CD4-positive, alpha-beta memory T cell (primary cell): Measurements from ENCODE around the gene SOX6. TPM values are rescaled to one million over a fixed set of nuclear protein-coding genes. Genes with fewer than 3 reads are reported as not detected.

Experiments
- CTCF ChIA-PET: fragments of 350-600 bp; sonication (Branson Sonifier 250); formaldehyde crosslinking; loops from one replicate; lab custom pipeline; 2021; ENCODE audit warnings: inconsistent platforms; ENCODE audit not compliant: partially characterized antibody; lab: Charles Lee
- POLR2A ChIA-PET: fragments of 350-600 bp; sonication (Branson Sonifier 250); formaldehyde crosslinking; loops from one replicate; lab custom pipeline; 2021; ENCODE audit not compliant: partially characterized antibody; lab: Charles Lee
- DNase-seq, 5 donors: peaks; one replicate each; pipeline versions ENCODE4 v3.0.0 to v3.0.0-alpha.2; 2020 to 2022; ENCODE audit warnings: mixed read lengths in 1 of 5
- H3K27ac ChIP-seq: one replicate; pipeline ENCODE4 v1.7.0; 2013; ENCODE audit warnings: low read depth, low read length
- H3K27me3 ChIP-seq: 2 replicates; pipeline ENCODE4 v1.7.0; 2013; ENCODE audit warnings: mild to moderate bottlenecking, low read length, moderate library complexity; ENCODE audit not compliant: insufficient read depth
- H3K36me3 ChIP-seq: 2 replicates; pipeline ENCODE4 v1.7.0; 2013; ENCODE audit warnings: mild to moderate bottlenecking, low read length, moderate library complexity; ENCODE audit not compliant: insufficient read depth
- H3K4me1 ChIP-seq: 2 replicates; pipeline ENCODE4 v1.7.0; 2013; ENCODE audit warnings: mild to moderate bottlenecking, low read length, moderate library complexity; ENCODE audit not compliant: insufficient read depth
- H3K4me3 ChIP-seq, 2 donors: one replicate each; pipeline ENCODE4 v1.7.0; 2013; ENCODE audit warnings: low read length in 2 of 2, mild to moderate bottlenecking in 1 of 2
- H3K9me3 ChIP-seq, 2 donors: one replicate each; pipeline ENCODE4 v1.7.0; 2013; ENCODE audit warnings: low read length in 2 of 2, control low read depth in 1 of 2; ENCODE audit not compliant: control insufficient read depth in 1 of 2
- H3K27ac Mint-ChIP-seq, 7 donors: one replicate each; pipeline ENCODE4 v1.8.0; 2020 to 2021; ENCODE audit warnings: mixed read lengths in 7 of 7, mild to moderate bottlenecking in 6 of 7, inconsistent platforms in 3 of 7, moderate library complexity in 3 of 7
- H3K27me3 Mint-ChIP-seq, 2 donors: one replicate each; pipeline ENCODE4 v1.8.0; 2020 to 2021; ENCODE audit warnings: mixed read lengths in 2 of 2
- H3K36me3 Mint-ChIP-seq, 2 donors: one replicate each; pipeline ENCODE4 v1.8.0; 2020 to 2021; ENCODE audit warnings: mixed read lengths in 2 of 2, inconsistent platforms in 1 of 2, mild to moderate bottlenecking in 1 of 2
- H3K4me1 Mint-ChIP-seq, 4 donors: one replicate each; pipeline ENCODE4 v1.8.0; 2020 to 2021; ENCODE audit warnings: mixed read lengths in 4 of 4, mild to moderate bottlenecking in 1 of 4
- H3K4me3 Mint-ChIP-seq, 8 donors: one replicate each; pipeline ENCODE4 v1.8.0; 2020 to 2021; ENCODE audit warnings: mixed read lengths in 8 of 8, mild to moderate bottlenecking in 7 of 8, moderate library complexity in 6 of 8, inconsistent platforms in 3 of 8
- H3K9me3 Mint-ChIP-seq, 8 donors: one replicate each; pipeline ENCODE4 v1.8.0; 2020 to 2021; ENCODE audit warnings: mixed read lengths in 8 of 8, mild to moderate bottlenecking in 5 of 8, inconsistent platforms in 3 of 8, moderate library complexity in 1 of 8
- intact Hi-C: fragments of 100-400 bp; cut with micrococcal nuclease; formaldehyde crosslinking; loops from one replicate; pipeline ENCODE4 v1.15.1; 2023
- polyA plus RNA-seq, 2 donors: library from polyadenylated mRNA; unstranded; fragments of 300-500 nt; fragmentation: Illumina TruSeq; gene quantifications; one replicate each; pipeline ENCODE4 v1.2.3, GENCODE V29; 2021
- total RNA-seq, 2 experiments: library from RNA; stranded (reverse); gene quantifications; one replicate each; pipeline ENCODE4 v1.2.3, GENCODE V29; 2021

The SOX6 gene
- total and polyA plus RNA-seq, 4 experiments from 2014 or later: not detected

DNA sequence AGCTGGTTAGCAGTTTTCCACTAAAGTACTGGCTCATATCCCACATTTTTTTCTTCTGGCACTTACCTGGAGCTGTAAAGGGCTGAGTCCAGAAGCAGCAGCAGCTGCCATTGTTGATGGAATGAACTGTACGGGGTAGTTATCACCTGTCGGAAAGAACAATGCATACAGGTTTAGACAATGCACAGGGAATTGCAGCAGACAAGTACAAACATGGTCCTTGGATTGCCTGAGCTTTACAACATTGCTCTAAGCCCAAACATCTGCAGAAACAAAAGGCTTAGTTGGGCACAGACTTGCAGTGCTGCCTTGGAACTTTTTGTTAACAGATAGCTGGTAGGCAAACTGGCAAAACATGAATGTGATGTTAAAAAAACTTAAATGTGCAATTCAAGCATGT lies 258.8 kb downstream of the SOX6 start:
- no peak overlapping the region for H3K4me3 Mint-ChIP-seq
- ChIA-PET POLR2A (no interaction called here), CTCF (no interaction called here)
- Histone ChIP-seq H3K36me3 (no peaks in the 10 kb centered on the region), H3K27me3 (no peaks in the 10 kb centered on the region), H3K4me1 (no peaks in the 10 kb centered on the region), H3K4me3 (no peak overlapping the region), H3K27ac (no peak overlapping the region), H3K9me3 (no peaks in the 10 kb centered on the region)
- no peaks in the 10 kb centered on the region for H3K27me3 Mint-ChIP-seq
- H3K27ac Mint-ChIP-seq: no peak overlapping the region
- DNase-seq: no peak
- H3K9me3 Mint-ChIP-seq: peaks cover 0 to 5% (median 3%) of the 10 kb centered on the region in 8 donors
- intact Hi-C loops: no loop called here
- H3K4me1 Mint-ChIP-seq: no peaks in the 10 kb centered on the region
- H3K36me3 Mint-ChIP-seq: no peaks in the 10 kb centered on the region

DNA sequence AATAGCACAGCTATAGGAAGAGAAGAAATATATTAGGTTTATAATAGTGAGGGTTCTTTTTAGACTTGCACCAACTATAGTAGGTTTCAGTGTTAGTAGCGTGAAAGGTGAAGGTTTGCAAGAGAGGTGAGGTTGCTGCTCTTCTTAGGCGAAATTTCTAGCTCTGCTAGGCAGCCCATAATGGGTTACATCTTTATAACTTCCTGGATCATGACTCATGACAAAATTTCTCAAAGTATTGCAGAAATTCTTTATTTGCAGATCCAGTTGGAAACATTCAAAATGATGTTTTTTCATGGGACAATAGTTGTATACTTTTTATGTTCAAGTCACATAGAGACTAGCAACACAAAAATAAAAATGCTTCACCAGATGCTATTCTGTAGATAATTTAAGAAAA lies 260.0 kb downstream of the SOX6 start:
- no peaks in the 10 kb centered on the region for H3K27me3 Mint-ChIP-seq
- Histone ChIP-seq H3K9me3 (no peaks in the 10 kb centered on the region), H3K4me3 (no peak overlapping the region), H3K4me1 (no peaks in the 10 kb centered on the region), H3K27ac (no peak overlapping the region), H3K36me3 (no peaks in the 10 kb centered on the region), H3K27me3 (no peaks in the 10 kb centered on the region)
- POLR2A ChIA-PET: no interaction called here
- H3K4me1 Mint-ChIP-seq: no peaks in the 10 kb centered on the region
- DNase-seq: no peak
- CTCF ChIA-PET: no interaction called here
- H3K4me3 Mint-ChIP-seq: no peak overlapping the region
- no peak overlapping the region for H3K27ac Mint-ChIP-seq
- intact Hi-C loops: no loop called here
- H3K36me3 Mint-ChIP-seq: no peaks in the 10 kb centered on the region
- peaks cover 0 to 5% (median 2%) of the 10 kb centered on the region in 8 donors for H3K9me3 Mint-ChIP-seq

DNA sequence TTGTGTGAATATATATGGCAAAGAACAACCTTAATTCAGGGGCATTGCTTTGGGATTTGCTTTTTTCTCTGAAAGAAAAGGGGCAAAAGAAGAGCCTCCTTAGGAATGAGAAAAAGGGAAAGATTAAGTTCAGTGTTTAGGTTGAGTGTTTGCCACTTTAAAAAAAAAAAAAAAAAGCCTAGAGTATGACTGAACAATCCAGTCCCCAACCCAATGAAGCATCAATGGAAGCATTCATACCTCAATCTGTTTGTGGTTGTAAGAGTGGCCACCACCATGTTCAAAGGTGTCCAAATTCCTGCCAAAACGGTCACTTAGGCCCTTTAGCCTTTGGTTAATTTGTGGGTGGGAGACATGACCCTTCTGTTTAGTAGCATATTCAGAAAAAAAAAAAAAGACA lies 260.6 kb downstream of the SOX6 start:
- Histone ChIP-seq H3K4me3 (no peak overlapping the region), H3K27ac (no peak overlapping the region), H3K27me3 (no peaks in the 10 kb centered on the region), H3K4me1 (no peaks in the 10 kb centered on the region), H3K9me3 (no peaks in the 10 kb centered on the region), H3K36me3 (no peaks in the 10 kb centered on the region)
- DNase-seq: no peak
- H3K27ac Mint-ChIP-seq: no peak overlapping the region
- intact Hi-C loops: no loop called here
- H3K4me3 Mint-ChIP-seq: no peak overlapping the region
- no peaks in the 10 kb centered on the region for H3K36me3 Mint-ChIP-seq
- peaks cover 0 to 5% (median 1%) of the 10 kb centered on the region in 8 donors for H3K9me3 Mint-ChIP-seq
- ChIA-PET CTCF (no interaction called here), POLR2A (no interaction called here)
- H3K4me1 Mint-ChIP-seq: no peaks in the 10 kb centered on the region
- H3K27me3 Mint-ChIP-seq: no peaks in the 10 kb centered on the region

DNA sequence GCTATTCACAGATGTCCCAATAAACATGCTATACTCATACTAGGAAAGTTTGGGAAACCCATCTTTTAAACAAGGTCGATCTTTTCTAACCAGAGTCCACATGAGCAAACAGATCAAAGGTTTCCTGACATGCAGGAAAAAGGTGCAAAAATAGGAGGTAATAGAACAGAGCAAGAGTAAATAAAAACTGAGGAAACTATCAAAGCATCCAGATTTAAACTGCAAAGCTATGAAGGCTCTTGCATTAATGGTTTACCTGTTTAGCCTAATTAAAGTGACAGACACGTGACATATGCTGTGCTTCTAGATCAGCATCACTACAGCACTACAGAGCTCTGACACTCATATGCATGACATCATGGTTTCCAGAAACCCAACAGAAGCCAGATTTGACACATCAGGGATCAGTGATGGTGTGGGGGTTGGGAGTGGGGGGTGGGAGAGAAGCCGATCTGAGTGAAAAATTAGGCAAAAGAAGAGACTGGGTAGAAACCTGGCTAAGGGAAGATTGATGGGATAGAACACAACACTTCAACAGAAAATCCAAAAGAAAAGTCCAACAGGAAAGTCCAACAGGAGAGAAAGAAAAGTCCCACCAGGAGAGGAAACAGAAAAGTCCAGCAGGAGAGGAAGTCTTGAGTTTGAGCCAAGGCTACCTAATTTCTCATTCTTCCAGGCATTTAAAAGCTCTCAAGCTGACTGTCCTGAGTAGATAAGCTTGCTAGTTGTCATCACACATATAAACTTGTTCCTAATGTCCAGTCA lies 262.3 kb downstream of the SOX6 start:
- no peak for DNase-seq
- no peak overlapping the region for H3K27ac ChIP-seq
- H3K27me3 ChIP-seq: no peaks in the 10 kb centered on the region
- no peaks in the 10 kb centered on the region for H3K36me3 Mint-ChIP-seq
- H3K27me3 Mint-ChIP-seq: no peaks in the 10 kb centered on the region
- H3K36me3 ChIP-seq: no peaks in the 10 kb centered on the region
- H3K4me1 Mint-ChIP-seq: no peaks in the 10 kb centered on the region
- H3K27ac Mint-ChIP-seq: no peak overlapping the region
- POLR2A ChIA-PET: no interaction called here
- H3K4me1 ChIP-seq: no peaks in the 10 kb centered on the region
- intact Hi-C loops: no loop called here
- CTCF ChIA-PET: no interaction called here
- H3K4me3 ChIP-seq: no peak overlapping the region
- peaks cover 0 to 4% (median 0%) of the 10 kb centered on the region in 8 donors for H3K9me3 Mint-ChIP-seq
- H3K4me3 Mint-ChIP-seq: no peak overlapping the region
- no peaks in the 10 kb centered on the region for H3K9me3 ChIP-seq

DNA sequence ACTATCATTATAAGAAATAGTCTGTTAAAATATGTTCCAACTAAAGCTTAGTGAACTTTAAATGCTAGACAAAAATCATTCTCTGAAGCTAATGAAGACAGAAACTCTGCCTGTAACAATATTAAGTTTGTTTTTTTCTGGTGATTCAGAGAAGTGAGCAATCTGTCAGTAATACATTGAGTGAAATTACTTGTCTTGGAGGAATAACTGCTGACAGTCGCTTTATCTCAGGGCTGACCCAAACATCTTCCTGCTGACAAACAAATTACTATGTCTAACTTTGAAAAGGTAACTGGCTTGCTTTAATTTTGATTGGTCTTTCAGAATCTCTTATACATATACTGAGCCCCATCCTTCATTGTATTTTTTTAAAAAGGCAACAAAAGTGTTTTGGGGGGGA lies 264.5 kb downstream of the SOX6 start:
- Mint-ChIP-seq H3K9me3 (peaks cover 0 to 5% (median 0%) of the 10 kb centered on the region in 8 donors), H3K4me1 (no peaks in the 10 kb centered on the region), H3K36me3 (no peaks in the 10 kb centered on the region), H3K4me3 (no peak overlapping the region), H3K27me3 (no peaks in the 10 kb centered on the region), H3K27ac (no peak overlapping the region)
- intact Hi-C loops: no loop called here
- Histone ChIP-seq H3K27ac (no peak overlapping the region), H3K9me3 (no peaks in the 10 kb centered on the region), H3K4me1 (no peaks in the 10 kb centered on the region), H3K27me3 (no peaks in the 10 kb centered on the region), H3K36me3 (no peaks in the 10 kb centered on the region), H3K4me3 (no peak overlapping the region)
- CTCF ChIA-PET: no interaction called here
- POLR2A ChIA-PET: no interaction called here
- no peak for DNase-seq

DNA sequence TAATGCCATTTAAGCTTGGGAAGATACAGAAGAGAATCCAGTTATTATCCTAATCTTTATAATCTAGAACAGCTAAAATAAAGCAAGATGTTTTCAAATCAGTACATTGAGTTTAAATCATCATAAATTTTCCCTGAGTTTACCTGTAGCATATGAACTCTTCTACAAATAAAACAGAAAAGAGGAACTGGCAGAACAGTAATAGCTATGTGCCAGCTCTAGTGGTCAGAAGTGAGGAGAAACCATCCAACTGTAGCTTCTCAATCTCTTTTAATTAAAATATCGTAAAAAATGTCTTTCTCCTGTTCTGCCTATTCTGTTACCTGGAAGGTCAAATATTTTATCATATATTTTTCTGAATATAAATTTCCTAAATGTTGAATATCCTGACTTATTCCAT lies 266.9 kb downstream of the SOX6 start:
- Mint-ChIP-seq H3K27me3 (no peaks in the 10 kb centered on the region), H3K9me3 (peaks cover 0 to 5% (median under 1%) of the 10 kb centered on the region in 8 donors), H3K4me1 (no peaks in the 10 kb centered on the region), H3K36me3 (no peaks in the 10 kb centered on the region), H3K27ac (no peak overlapping the region), H3K4me3 (no peak overlapping the region)
- ChIA-PET CTCF (interaction anchor here (1.1 kb wide), 1 partner anchor 10 kb away, joined by 3 read pairs; no protein-coding TSS in a partner anchor), POLR2A (no interaction called here)
- Histone ChIP-seq H3K9me3 (no peaks in the 10 kb centered on the region), H3K4me3 (no peak overlapping the region), H3K36me3 (no peaks in the 10 kb centered on the region), H3K27me3 (no peaks in the 10 kb centered on the region), H3K4me1 (no peaks in the 10 kb centered on the region), H3K27ac (no peak overlapping the region)
- no peak for DNase-seq
- intact Hi-C loops: no loop called here

DNA sequence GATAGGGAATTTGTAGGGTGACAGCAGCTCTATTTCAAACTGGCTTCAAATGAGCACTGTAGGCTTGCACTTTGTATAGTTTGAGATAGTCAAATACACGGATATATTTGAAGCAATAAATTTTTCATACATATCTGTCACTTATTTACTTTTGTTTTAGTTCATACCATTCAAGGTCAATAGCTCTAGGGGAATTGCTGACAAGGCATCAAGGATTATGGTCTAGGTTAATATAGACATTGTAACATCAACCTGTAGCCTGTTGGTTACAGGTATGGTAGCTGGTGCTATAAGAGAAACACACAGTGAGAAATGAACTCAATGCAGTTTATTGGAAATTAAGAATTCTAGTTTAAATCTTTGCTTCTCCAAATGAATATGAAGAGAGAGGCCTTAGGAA lies 267.6 kb downstream of the SOX6 start:
- H3K4me3 Mint-ChIP-seq: no peak overlapping the region
- no peaks in the 10 kb centered on the region for H3K9me3 ChIP-seq
- H3K9me3 Mint-ChIP-seq: peaks cover 0 to 5% (median under 1%) of the 10 kb centered on the region in 8 donors
- H3K4me3 ChIP-seq: no peak overlapping the region
- H3K27ac ChIP-seq: no peak overlapping the region
- no peaks in the 10 kb centered on the region for H3K27me3 Mint-ChIP-seq
- H3K36me3 Mint-ChIP-seq: no peaks in the 10 kb centered on the region
- intact Hi-C loops: no loop called here
- ChIA-PET CTCF (no interaction called here), POLR2A (no interaction called here)
- no peaks in the 10 kb centered on the region for H3K4me1 Mint-ChIP-seq
- no peak overlapping the region for H3K27ac Mint-ChIP-seq
- no peak for DNase-seq
- no peaks in the 10 kb centered on the region for H3K36me3 ChIP-seq
- H3K27me3 ChIP-seq: no peaks in the 10 kb centered on the region
- no peaks in the 10 kb centered on the region for H3K4me1 ChIP-seq
